Heart right ventricle (tissue), 16 donors: ENCODE results near the gene TRMT1L. TPM values are rescaled to one million over a fixed set of nuclear protein-coding genes. Genes with fewer than 3 reads are reported as not detected.
A peak's percentile ranks its signal among the peaks of the same experiment; 100 is the strongest.

ENCODE experiments used
- ATAC-seq, 8 donors: fragments of 200-7000 bp; cut with Tn5 transposase; one replicate each; pipeline ENCODE4 v1.9.1; 2020; ENCODE audit warnings: mild to moderate bottlenecking in 8 of 8, moderate library complexity in 8 of 8, moderate number of reproducible peaks in 1 of 8
- DNase-seq, 2 donors: peaks; one replicate each; pipeline ENCODE4 v3.0.0-alpha.2; 2020
- H3K27ac ChIP-seq, 10 donors: fragments of 200-600 bp; sonication (generic) in 2 of 10; one replicate each; pipeline versions ENCODE4 v1.5.0 to v1.8.0; 2020 to 2022; ENCODE audit warnings: mild to moderate bottlenecking in 3 of 10
- H3K27me3 ChIP-seq, 7 donors: fragments of 200-600 bp; one replicate each; pipeline ENCODE4 v1.8.0; 2021 to 2022; ENCODE audit warnings: mild to moderate bottlenecking in 2 of 7
- H3K36me3 ChIP-seq, 9 donors: fragments of 200-600 bp; sonication (generic) in 1 of 9; one replicate each; pipeline versions ENCODE4 v1.5.0 to v1.8.0; 2020 to 2022; ENCODE audit warnings: mild to moderate bottlenecking in 2 of 9
- H3K4me1 ChIP-seq, 9 donors: fragments of 200-600 bp; sonication (generic) in 1 of 9; one replicate each; pipeline versions ENCODE4 v1.5.0 to v1.8.0; 2020 to 2022; ENCODE audit warnings: mild to moderate bottlenecking in 4 of 9
- H3K4me3 ChIP-seq, 10 donors: fragments of 200-600 bp; sonication (generic) in 2 of 10; one replicate each; pipeline versions ENCODE4 v1.5.0 to v1.8.0; 2020 to 2022; ENCODE audit warnings: mild to moderate bottlenecking in 7 of 10, moderate library complexity in 2 of 10
- H3K9me3 ChIP-seq, 11 donors: fragments of 200-600 bp in 10 of 11; sonication (generic) in 2 of 11; one replicate each; pipeline versions ENCODE4 v1.5.0 to v1.8.0; 2013 to 2022; ENCODE audit warnings: mild to moderate bottlenecking in 2 of 11, control low read depth in 1 of 11, moderate library complexity in 1 of 11
- CTCF ChIP-seq, 9 donors: fragments of 200-600 bp; sonication (generic) in 2 of 9; IDR thresholded peaks; one replicate each; pipeline versions ENCODE4 v1.5.0 to v1.8.0; 2021 to 2022; ENCODE audit warnings: antibody characterized with exemption in 9 of 9, mild to moderate bottlenecking in 5 of 9, moderate library complexity in 1 of 9
- WGBS, 2 donors: extraction: QIAGEN DNeasy Blood & Tissue Kit; methylation state at CpG; one replicate each; pipeline ENCODE4 v1.1.7; 2013; ENCODE audit warnings: inconsistent platforms in 1 of 2; 5-methylcytosine and 5-hydroxymethylcytosine counted together
- intact Hi-C, 10 donors: fragments of 100-400 bp; cut with DNase I; formaldehyde crosslinking; loops; one replicate each; pipeline versions ENCODE4 v1.11.1 to v1.14.2; 2022
- polyA plus RNA-seq, 2 donors: library from polyadenylated mRNA; stranded (reverse); fragments of 200-250 nt; gene quantifications; one replicate each; pipeline ENCODE4 v1.2.3, GENCODE V29; 2013
- total RNA-seq, 10 donors: library from RNA; stranded (reverse); fragmentation: NEBNext Ultra II Directional in 3 of 10; extraction: Animal tissue kit (Norgen Biotek cat#: 25700) in 3 of 10; gene quantifications; one replicate each; pipeline versions ENCODE4 v1.2.1 to v1.2.4, GENCODE V29; 2021 to 2023
- donor health status: Arrhythmogenic right ventricular cardiomyopathy.
- donor health status: ischemic (EF 13 %, LVEDD 7.1; RV severe dilation, severe dysfunction).
- donor health status: healthy with polysubstance abuse.
- donor health status: DM: no; HTN: yes; CAD: no.
- donor health status: DM: no; HTN: no; CAD: no.
- donor health status: ischemic (EF 25% LVEDD 6.9; RV normal size, moderate dysfunction).
- donor health status: ischemic (EF 25% LVEDD 5.7; RV mildly dilated, moderate dysfunction).
- donor health status: healthy.
- donor health status: DM: yes; HTN: yes; CAD: no.
- donor health status: Ischemic cardiomyopathy.
- donor health status: ischemic (EF 35%, LVEDD 5.7; RV mildly dilated, moderate dysfunction).
- donor health status: nonischemic (EF 11% LVEDD 7.7; RV severe dilation, severe dysfunction).
- donor health status: DM: yes; HTN: yes; CAD: no.
- donor health status: PGD.
- donor health status: ischemic (EF 29% LVEDD 5.4; RV normal size, mild dysfunction).
- donor health status: nonischemic (EF 23%, LVEDD 6.1; RV moderate dilation, normal function).

TRMT1L gene
- total and polyA plus RNA-seq, 12 donors, result 6.8 to 34.1 (median 25.7) TPM

DNA sequence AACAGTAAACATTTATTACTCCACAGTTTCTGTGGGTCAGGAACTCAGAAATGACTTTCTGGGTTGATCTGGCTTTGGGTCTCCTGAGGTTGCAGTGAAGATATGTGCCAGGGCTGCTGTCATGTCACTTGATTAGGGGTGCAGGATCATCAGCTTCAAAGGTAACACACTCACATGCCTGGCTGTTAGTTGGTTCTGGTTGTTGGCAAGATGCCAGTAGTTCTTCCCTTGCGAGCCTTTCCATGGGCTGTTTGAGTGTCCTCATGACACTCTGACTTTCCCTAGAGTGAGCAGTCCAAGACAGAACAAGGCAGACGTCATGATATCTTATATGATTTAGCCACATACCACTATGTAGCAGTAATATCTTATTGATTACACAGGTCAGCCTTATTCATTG is 2.0 kb upstream of the TRMT1L start:
- Histone ChIP-seq H3K27me3 (no peaks in the 10 kb centered on the region), H3K9me3 (no peaks in the 10 kb centered on the region), H3K4me1 (peaks cover 3 to 42% (median 31%) of the 10 kb centered on the region in 9 donors), H3K36me3 (peaks cover 0 to 32% (median 0%) of the 10 kb centered on the region in 9 donors), H3K27ac (peak overlapping the region in 1 of 10 donors; percentile 95), H3K4me3 (peak overlapping the region in 3 of 10 donors; percentile 82 to 95 (median 92))
- no peak for TF ChIP-seq CTCF (IDR thresholded peaks at IDR 0.05)
- peak in 1 of 2 donors; percentile 33 for DNase-seq
- intact Hi-C loops, result loop anchor here in 8 of 10 donors (5.0 to 10.0 kb wide), 8 partner anchors 114 to 1216 kb away; partner anchors contain the start of genes RNF2 (in 6 of the 8), IVNS1ABP (in 2 of the 8), EDEM3 (in 1 of the 8) and ODR4 (in 1 of the 8)
- no peak for ATAC-seq
- WGBS, 2 donors, result 21 to 41% methylated on average over 2 of the region's 2 CpGs

GRCh38 chr1:185157599-185158412 is 1.1 kb upstream of the TRMT1L start:
- peak overlapping the region; percentile 71 to 95 (median 81) for H3K4me3 ChIP-seq
- peak overlapping the region; percentile 93 to 99 (median 97) for H3K27ac ChIP-seq
- no peak for TF ChIP-seq CTCF (IDR thresholded peaks at IDR 0.05)
- H3K27me3 ChIP-seq, result no peaks in the 10 kb centered on the region
- H3K4me1 ChIP-seq, result peaks cover 3 to 52% (median 39%) of the 10 kb centered on the region in 9 donors
- H3K9me3 ChIP-seq, result no peaks in the 10 kb centered on the region
- DNase-seq (peak in 1 of 2 donors; percentile 8), ATAC-seq (no peak)
- 1% methylated on average over 20 of the region's 20 CpGs for WGBS, 2 donors
- intact Hi-C loops, result loop anchor here in 8 of 10 donors (1.0 to 10.0 kb wide), 9 partner anchors 113 to 1217 kb away; partner anchors contain the start of genes RNF2 (in 6 of the 8), IVNS1ABP (in 2 of the 8), EDEM3 (in 1 of the 8) and ODR4 (in 1 of the 8)
- peaks cover 0 to 22% (median 0%) of the 10 kb centered on the region in 9 donors for H3K36me3 ChIP-seq

- H3K4me3 ChIP-seq, result peak overlapping the region; percentile 71 to 95 (median 81)
- ATAC-seq, result peak; percentile 34 to 69 (median 54)
- peak overlapping the region; percentile 93 to 99 (median 97) for H3K27ac ChIP-seq
- no peaks in the 10 kb centered on the region for H3K27me3 ChIP-seq
- 0 to 1% methylated on average over 30 of the region's 30 CpGs for WGBS, 2 donors
- DNase-seq, result no peak
- H3K9me3 ChIP-seq, result no peaks in the 10 kb centered on the region
- H3K4me1 ChIP-seq, result peaks cover 3 to 59% (median 39%) of the 10 kb centered on the region in 9 donors
- TF ChIP-seq CTCF (IDR thresholded peaks at IDR 0.05), result no peak
- H3K36me3 ChIP-seq, result peaks cover 0 to 11% (median 0%) of the 10 kb centered on the region in 9 donors
- intact Hi-C loops, result loop anchor here in 8 of 10 donors (5.0 to 10.0 kb wide), 8 partner anchors 112 to 1218 kb away; partner anchors contain the start of genes RNF2 (in 6 of the 8), IVNS1ABP (in 2 of the 8), EDEM3 (in 1 of the 8) and ODR4 (in 1 of the 8)
These were observed 382 bp downstream of the TRMT1L start for GRCh38 chr1:185156288-185156853.
